Measurements from ENCODE around the gene HCFC2. TPM values are rescaled to one million over a fixed set of nuclear protein-coding genes. Genes with fewer than 3 reads are reported as not detected.
A peak's percentile ranks its signal among the peaks of the same experiment; 100 is the strongest.
"Not testable (repeated sequence)": the region's sequence is repeated elsewhere in the genome, so short reads cannot be mapped to it uniquely, and the experiment has no call there.

HCFC2 gene
- total RNA-seq, 1 donor from 2014 or later, result 9.2 TPM

DNA sequence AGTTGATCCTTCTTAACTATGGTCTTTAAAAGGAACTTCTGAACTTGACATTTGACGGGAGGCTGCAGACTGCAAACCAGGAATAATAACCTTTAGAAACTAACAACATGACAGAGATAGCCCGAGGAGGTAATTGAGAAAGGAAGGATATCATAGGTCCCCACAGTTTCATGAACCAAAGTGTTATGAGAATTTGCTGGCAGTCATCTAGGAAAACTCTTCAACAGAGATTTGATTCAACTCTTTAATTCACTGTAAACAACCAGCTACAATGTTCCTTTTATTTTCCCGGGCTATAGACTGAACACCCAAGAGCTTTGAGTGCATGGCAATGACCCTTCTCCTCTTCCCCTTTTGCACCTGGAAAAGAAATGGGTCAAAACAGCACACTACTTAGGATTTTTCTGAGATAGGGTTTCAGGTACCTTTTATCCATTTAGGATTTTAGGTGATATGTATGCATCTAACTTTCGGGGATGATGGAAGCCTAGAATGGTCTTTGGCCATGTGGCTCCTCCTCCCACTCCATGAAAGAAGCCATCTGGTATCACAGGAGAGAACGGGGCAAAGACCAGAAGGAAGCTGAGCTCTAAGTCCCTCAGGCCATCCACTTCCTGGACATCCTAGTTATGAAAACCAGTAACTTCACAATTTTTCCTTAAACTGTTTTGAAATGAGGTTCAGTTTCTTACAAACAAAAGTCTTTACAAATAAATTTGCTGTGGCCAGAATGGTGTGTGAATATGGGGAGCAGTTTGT lies 37.3 kb upstream of the HCFC2 start:
- intact Hi-C loops (cut with micrococcal nuclease), result no loop called here
- Histone ChIP-seq H3K4me1 (peaks cover 18% of the 10 kb centered on the region), H3K36me3 (no peaks in the 10 kb centered on the region), H3K27me3 (ENCODE audit: low read depth) (no peaks in the 10 kb centered on the region), H3K4me3 (no peak overlapping the region), H3K9me3 (replicated peaks) (peaks cover 13% of the 10 kb centered on the region), H3K27ac (replicated peaks) (no peak overlapping the region)
- no peak for DNase-seq
- TF ChIP-seq, protein P1, sequence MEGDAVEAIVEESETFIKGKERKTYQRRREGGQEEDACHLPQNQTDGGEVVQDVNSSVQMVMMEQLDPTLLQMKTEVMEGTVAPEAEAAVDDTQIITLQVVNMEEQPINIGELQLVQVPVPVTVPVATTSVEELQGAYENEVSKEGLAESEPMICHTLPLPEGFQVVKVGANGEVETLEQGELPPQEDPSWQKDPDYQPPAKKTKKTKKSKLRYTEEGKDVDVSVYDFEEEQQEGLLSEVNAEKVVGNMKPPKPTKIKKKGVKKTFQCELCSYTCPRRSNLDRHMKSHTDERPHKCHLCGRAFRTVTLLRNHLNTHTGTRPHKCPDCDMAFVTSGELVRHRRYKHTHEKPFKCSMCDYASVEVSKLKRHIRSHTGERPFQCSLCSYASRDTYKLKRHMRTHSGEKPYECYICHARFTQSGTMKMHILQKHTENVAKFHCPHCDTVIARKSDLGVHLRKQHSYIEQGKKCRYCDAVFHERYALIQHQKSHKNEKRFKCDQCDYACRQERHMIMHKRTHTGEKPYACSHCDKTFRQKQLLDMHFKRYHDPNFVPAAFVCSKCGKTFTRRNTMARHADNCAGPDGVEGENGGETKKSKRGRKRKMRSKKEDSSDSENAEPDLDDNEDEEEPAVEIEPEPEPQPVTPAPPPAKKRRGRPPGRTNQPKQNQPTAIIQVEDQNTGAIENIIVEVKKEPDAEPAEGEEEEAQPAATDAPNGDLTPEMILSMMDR (IDR thresholded peaks at IDR 0.05; ENCODE audit: borderline replicate concordance), result no peak

DNA sequence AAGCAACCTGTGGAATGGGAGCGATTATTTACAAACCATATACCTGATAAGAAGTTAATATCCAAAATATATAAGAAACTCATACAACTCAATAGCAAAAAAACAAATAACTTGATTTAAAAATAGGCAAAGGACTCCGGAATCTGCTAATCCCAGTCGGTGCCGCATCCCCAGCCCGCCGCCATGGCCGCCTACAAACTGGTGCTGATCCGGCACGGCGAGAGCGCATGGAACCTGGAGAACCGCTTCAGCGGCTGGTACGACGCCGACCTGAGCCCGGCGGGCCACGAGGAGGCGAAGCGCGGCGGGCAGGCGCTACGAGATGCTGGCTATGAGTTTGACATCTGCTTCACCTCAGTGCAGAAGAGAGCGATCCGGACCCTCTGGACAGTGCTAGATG lies 33.7 kb upstream of the HCFC2 start:
- intact Hi-C loops (cut with micrococcal nuclease); H3K4me3 ChIP-seq; H3K9me3 ChIP-seq (replicated peaks); H3K27me3 ChIP-seq (ENCODE audit: low read depth); DNase-seq; H3K36me3 ChIP-seq; H3K27ac ChIP-seq (replicated peaks): not testable (repeated sequence)
- H3K4me1 ChIP-seq, result peaks cover 18% of the 10 kb centered on the region

DNA sequence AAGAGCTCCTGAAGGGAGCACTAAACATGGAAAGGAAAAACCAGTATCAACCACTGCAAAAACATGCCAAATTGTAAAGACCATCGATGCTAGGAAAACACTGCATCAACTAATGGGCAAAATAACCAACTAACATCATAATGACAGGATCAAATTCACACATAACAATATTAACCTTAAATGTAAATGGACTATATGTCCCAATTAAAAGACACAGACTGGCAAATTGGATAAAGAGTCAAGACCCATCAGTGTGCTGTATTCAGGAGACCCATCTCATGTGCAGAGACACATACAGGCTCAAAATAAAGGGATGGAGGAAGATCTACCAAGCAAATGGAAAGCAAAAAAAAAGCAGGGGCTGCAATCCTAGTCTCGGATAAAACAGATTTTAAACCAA lies 28.2 kb upstream of the HCFC2 start:
- intact Hi-C loops (cut with micrococcal nuclease); DNase-seq; H3K27ac ChIP-seq (replicated peaks); H3K4me1 ChIP-seq; H3K4me3 ChIP-seq; H3K36me3 ChIP-seq; H3K9me3 ChIP-seq (replicated peaks); H3K27me3 ChIP-seq (ENCODE audit: low read depth): not testable (repeated sequence)

DNA sequence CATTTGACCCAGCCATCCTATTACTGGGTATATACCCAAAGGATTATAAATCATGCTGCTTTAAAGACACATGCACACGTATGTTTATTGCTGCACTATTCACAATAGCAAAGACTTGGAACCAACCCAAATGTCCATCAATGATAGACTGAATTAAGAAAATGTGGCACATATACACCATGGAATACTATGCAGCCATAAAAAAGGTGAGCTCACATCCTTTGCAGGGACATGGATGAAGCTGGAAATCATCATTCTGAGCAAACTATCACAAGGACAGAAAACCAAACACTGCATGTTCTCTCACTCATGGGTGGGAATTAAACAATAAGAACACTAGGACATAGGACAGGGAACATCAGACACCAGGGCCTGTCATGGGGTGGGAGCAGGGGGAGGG lies 24.6 kb upstream of the HCFC2 start:
- H3K36me3 ChIP-seq; DNase-seq; H3K27me3 ChIP-seq (ENCODE audit: low read depth); H3K9me3 ChIP-seq (replicated peaks); intact Hi-C loops (cut with micrococcal nuclease); H3K4me3 ChIP-seq; H3K4me1 ChIP-seq; H3K27ac ChIP-seq (replicated peaks): not testable (repeated sequence)

DNA sequence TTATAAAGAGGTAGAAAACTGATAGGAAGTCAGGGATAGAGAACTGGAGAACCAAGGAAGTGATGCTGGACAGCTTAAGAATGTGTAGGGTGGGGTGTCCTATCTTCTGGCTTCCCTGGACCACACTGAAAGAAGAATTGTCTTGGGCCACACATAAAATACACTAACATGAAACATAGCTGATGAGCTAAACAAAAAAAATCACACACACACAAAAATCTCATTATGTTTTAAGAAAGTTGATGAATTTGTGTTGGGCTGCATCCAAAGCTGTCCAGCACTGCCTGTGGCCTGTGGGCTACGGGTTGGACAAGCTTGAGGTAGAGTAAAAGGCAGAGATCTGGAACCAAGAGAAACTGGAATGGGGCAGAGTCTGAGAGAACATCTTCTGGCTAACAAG lies 21.8 kb upstream of the HCFC2 start:
- Histone ChIP-seq H3K27ac (replicated peaks) (no peak overlapping the region), H3K4me1 (peaks cover 28% of the 10 kb centered on the region), H3K4me3 (no peak overlapping the region), H3K36me3 (no peaks in the 10 kb centered on the region), H3K9me3 (replicated peaks) (no peaks in the 10 kb centered on the region), H3K27me3 (ENCODE audit: low read depth) (no peaks in the 10 kb centered on the region)
- no peak for DNase-seq
- TF ChIP-seq, protein P1 (IDR thresholded peaks at IDR 0.05; ENCODE audit: borderline replicate concordance), result no peak
- intact Hi-C loops (cut with micrococcal nuclease), result no loop called here

DNA sequence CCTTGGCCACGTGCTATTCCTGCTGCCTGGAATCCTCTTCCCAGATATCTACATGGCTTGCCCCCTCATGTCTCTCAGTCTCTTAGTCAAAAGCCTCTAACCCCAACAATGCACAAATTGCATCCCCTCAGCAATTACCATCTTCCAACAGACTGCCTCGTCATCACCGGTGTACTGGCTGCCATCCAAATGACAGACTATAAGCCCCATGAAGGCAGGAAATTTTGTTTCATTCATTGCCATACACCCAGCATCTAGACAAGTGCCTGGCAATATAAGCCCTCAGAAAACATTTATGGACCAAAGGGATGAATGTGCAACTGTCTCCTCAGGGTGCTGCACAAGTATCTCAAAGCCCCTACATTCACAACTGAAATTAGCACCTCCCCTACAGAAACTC lies 20.2 kb upstream of the HCFC2 start:
- intact Hi-C loops (cut with micrococcal nuclease), result no loop called here
- no peaks in the 10 kb centered on the region for H3K36me3 ChIP-seq
- DNase-seq, result no peak
- no peaks in the 10 kb centered on the region for H3K27me3 ChIP-seq (ENCODE audit: low read depth)
- no peak overlapping the region for H3K27ac ChIP-seq (replicated peaks)
- H3K9me3 ChIP-seq (replicated peaks), result no peaks in the 10 kb centered on the region
- peaks cover 39% of the 10 kb centered on the region for H3K4me1 ChIP-seq
- TF ChIP-seq, protein P1 (IDR thresholded peaks at IDR 0.05; ENCODE audit: borderline replicate concordance), result no peak
- no peak overlapping the region for H3K4me3 ChIP-seq

DNA sequence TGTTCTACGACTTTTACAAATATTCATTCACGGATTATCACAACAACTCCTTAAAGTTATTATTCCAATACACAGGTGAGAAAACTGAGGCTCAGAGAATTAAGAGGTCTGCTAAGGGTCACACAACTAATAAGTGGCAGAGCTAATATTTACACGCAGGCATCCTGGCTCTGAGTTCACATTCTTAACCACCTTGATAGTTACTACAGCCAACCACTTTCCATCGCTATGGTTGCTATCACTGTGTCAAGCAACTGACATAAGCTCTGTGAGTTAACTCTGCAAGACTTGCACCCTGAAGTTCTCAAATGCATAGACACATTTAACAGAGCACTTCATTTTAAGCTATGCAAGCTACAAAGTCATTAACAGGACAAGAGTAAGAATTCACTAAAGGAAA lies 18.0 kb upstream of the HCFC2 start:
- no peaks in the 10 kb centered on the region for H3K27me3 ChIP-seq (ENCODE audit: low read depth)
- no peak for DNase-seq
- no peaks in the 10 kb centered on the region for H3K9me3 ChIP-seq (replicated peaks)
- H3K27ac ChIP-seq (replicated peaks), result peak overlapping the region; percentile 69
- H3K4me3 ChIP-seq, result no peak overlapping the region
- TF ChIP-seq, protein P1 (IDR thresholded peaks at IDR 0.05; ENCODE audit: borderline replicate concordance), result no peak
- no peaks in the 10 kb centered on the region for H3K36me3 ChIP-seq
- intact Hi-C loops (cut with micrococcal nuclease), result no loop called here
- peaks cover 54% of the 10 kb centered on the region for H3K4me1 ChIP-seq

Measured in left ventricle myocardium inferior (tissue), 1 donor.